22Rv1 (cell line): ENCODE data around the gene ANGEL1.

Experiments used
- H3K27ac ChIP-seq: fragments of 450-650 bp; 2 replicates; pipeline ENCODE4 v1.5.1; 2017
- ZFX ChIP-seq: fragments of 450-650 bp; IDR thresholded peaks from 2 replicates; pipeline ENCODE4 v1.6.1; 2017; ENCODE audit warnings: antibody characterized with exemption, borderline replicate concordance
- TF ChIP-seq, protein P1 (sequence below): fragments of 450-650 bp; IDR thresholded peaks from 2 replicates; pipeline ENCODE4 v1.5.1; 2017; ENCODE audit warnings: mild to moderate bottlenecking

The ANGEL1 gene

DNA sequence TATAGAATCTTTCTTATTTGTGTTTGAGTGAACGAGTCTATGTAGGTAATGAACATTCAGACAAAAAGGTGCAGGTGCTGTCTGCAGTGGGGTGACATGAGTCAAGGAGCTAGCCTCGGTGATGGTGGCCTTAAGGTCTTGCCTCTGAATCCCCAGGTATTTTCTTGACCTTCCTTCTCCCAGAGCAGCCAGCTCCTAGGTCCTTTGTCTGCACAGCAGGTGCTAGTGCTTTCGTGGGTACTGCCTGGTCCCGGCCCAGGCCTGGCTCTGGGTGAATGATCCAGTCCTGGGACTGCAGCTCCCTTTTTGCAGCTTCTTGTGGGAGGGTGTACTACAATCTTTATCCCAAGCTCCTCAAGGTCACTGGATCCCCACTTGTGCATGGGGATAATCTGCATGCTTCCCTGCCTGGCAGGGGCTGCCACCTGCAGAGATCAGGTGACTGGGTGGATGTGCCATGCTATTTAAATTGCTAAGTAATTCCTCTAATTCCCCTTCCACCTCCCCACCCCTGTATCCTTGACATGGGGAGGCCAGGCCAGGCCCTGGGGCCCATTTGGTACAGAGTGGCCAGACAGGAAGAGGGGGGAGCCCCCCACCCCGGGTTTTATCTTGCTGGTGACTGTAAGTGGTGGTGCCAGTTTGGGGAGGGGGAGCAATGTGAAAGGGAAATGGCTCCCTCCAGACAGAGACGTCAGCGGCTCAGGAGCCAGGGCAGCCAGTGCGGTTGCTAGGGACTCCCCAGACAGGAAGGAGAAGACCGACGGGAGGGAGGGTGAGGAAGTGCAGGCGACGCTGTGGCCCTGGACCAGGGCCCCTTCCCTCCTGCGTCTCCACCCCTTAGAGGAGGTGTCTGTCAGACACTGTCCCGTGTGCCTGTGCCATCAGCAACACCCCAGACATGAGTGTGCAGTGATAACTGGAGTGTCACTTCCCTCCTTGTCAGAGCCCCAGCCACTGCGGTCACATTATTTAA lies 44.7 kb downstream of the ANGEL1 start:
- TF ChIP-seq ZFX = no peak
- TF ChIP-seq, protein P1, sequence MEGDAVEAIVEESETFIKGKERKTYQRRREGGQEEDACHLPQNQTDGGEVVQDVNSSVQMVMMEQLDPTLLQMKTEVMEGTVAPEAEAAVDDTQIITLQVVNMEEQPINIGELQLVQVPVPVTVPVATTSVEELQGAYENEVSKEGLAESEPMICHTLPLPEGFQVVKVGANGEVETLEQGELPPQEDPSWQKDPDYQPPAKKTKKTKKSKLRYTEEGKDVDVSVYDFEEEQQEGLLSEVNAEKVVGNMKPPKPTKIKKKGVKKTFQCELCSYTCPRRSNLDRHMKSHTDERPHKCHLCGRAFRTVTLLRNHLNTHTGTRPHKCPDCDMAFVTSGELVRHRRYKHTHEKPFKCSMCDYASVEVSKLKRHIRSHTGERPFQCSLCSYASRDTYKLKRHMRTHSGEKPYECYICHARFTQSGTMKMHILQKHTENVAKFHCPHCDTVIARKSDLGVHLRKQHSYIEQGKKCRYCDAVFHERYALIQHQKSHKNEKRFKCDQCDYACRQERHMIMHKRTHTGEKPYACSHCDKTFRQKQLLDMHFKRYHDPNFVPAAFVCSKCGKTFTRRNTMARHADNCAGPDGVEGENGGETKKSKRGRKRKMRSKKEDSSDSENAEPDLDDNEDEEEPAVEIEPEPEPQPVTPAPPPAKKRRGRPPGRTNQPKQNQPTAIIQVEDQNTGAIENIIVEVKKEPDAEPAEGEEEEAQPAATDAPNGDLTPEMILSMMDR = no peak

DNA sequence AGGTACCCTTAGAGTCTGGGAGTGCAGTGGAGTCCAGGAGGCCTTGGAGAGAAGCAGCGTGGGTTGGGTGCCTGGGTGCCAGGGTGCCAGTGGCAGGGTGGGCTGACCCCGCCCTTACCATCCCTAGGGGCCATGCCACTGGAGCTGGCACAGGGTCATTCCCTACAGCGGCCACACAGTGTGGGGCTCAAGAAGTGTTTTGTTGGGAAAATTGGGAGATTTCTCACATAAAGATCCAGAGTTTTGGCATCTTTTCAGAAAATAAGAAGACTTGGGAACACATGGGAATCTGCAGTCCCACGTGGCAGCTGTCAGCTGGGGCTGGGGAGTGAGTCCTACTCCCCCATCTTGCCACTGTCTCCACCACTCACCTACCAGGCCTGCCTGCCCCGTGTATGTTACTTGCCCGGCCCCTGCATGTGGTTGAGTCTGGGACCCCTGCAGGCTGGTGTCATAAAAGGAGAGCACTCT lies 47.2 kb downstream of the ANGEL1 start:
- TF ChIP-seq, protein P1 = no peak
- TF ChIP-seq ZFX = no peak
- H3K27ac ChIP-seq = no peak overlapping the region

More for the DNA sequence above, 44.7 kb downstream of the ANGEL1 start:
- H3K27ac ChIP-seq = no peak overlapping the region

DNA sequence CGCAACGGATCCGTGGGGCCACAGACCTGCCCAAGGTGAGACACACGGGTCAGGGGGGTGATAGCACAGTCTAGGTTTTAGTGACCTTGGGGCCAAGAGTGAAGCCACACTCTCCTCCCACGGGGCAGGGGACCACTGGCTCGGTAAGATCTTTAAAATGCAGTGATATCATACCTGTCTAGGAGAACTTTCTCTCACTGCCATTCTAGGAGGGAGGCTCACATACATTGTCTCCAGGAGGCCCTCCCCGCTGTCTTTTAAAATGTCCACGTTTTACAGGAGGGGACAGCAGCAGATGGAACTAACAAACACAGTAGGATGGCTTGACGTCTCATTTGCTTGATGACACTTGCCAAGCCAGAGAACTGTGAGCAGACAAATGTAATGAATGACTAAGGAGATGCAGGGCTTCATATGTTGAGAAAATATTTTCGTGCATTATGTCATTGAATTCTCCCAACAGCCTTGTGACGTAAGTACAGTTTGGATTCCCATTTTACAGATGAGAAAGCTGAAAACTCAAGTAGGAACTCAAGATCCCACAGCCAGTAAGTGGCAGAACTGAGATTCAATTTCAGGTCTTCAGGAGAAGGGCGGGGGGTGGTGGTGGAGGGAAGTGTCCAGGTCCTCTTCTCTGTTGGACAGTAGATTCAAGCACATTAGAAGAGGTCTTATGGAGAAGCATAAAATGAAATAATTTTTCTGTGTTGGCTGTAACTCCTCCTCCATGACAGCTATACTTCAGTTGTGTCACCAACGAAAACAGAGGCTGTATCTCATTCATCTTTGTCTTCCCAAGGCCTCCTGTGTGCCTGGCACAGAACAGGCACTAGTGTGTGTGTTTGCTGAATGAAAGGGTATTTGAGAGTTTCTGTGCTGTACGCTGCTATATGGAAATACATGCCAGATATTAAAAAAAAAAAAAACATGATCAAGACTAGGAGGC lies 49.3 kb downstream of the ANGEL1 start:
- TF ChIP-seq, protein P1 = no peak
- TF ChIP-seq ZFX = no peak
- H3K27ac ChIP-seq = no peak overlapping the region

DNA sequence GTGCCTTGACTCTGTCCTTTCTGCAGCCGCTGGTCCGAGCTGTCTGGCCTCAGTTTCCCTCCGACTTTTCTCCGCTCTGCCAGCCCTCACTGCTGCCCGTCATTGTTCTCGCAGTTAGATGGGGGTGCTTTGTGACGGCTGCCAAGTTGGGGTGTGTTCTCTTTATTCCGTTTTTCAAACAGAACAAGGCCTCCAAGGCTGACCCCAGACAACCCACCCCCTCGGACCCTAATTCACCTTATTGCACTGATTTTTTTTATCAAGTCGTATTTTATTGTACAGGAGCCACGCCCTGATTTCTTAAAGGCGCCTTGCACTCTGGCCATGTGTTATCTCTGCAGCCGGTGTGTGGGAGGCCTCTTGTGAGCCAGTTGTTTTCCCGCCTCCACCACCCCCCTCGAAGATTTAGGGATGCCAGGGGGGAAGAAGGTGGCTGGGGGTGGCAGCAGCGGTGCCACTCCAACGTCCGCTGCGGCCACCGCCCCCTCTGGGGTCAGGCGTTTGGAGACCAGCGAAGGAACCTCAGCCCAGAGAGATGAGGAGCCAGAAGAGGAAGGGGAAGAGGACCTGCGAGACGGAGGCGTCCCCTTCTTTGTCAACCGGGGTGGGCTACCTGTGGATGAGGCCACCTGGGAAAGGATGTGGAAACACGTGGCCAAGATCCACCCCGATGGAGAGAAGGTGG lies 50.1 kb downstream of the ANGEL1 start:
- no peak for TF ChIP-seq ZFX
- TF ChIP-seq, protein P1 = no peak
- no peak overlapping the region for H3K27ac ChIP-seq

DNA sequence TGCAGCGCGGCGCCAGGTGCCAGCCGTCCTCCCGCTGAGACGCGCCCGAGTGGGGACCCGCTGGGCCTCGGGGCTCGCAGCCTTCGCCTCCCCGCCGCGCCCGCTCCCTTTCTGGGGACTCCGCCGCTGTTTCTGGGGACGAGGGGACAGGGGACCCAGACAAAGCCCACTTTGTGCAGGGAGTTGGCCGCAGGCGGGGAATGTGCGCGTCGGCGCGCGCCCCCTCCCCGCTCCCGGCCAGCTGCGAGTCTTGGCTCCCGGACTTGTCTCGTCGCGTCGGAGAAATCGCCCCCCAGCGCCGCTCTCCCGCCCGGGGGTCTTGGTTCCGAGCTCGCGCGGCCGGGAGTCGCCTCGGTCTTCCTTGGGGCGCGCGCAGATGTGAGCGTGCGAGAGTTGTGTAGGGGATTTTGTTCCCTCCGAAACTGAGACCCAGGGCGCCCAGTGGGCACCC lies 50.7 kb downstream of the ANGEL1 start:
- TF ChIP-seq ZFX = no peak
- TF ChIP-seq, protein P1 = no peak
- H3K27ac ChIP-seq = no peak overlapping the region

DNA sequence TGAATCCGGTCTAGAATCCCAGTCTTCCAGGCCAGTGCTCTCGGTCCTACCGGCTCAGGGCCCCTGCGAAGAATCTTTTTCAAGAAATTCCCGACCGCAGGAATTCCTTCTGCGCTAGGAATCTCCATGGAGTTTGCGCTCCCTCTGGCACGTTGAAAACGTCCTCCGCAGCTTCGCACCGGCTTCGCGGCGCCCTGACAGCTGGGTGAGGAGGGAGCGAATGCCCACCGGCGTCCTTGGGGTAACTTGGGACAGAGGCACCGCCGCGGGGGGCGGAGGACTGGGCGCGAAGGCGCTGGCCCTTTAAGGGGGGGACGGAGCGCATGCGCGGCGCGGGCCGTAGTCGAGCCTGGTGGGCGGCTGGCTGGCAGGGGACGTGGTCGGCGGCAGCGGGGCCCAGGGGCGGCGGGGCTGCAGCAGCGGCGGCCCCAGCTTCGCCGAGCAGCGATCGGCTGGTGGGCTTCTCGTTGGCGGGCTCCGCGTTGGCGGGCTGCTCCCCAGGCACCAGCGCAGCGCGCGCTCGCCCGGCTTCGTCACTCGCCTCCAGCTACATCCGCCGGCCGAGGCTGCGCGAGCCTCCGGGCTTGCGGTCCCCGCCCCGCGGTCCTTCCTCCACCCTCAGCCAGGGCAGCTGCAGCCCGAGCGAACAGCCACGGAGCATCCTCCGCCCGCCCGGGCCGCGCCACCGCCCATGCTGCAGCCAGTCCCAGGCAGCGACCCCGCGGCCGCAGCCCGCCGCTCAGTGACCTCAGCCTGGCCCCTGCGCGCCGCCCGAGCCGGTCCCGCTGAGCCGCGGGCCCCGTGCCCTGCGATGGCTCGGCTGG lies 51.3 kb downstream of the ANGEL1 start, which contains the start of gene VASH1:
Gene VASH1, plus strand, starts transcription at position 333 of the 824 bp plus-strand sequence. CDS start 1,354 bp downstream, outside the sequence.
- no peak within 1 kb of the TSS for H3K27ac ChIP-seq

More for the DNA sequence above, 51.3 kb downstream of the ANGEL1 start, which contains the start of gene VASH1:
- TF ChIP-seq, protein P1 = no peak
